GM20431 (cell line): ENCODE measurements around the gene CCDC127.
"Not testable (repeated sequence)": the region's sequence is repeated elsewhere in the genome, so short reads cannot be mapped to it uniquely, and the experiment has no call there.

Source experiments
- in situ Hi-C: fragments of 300-500 bp; cut with MseI, MboI; formaldehyde crosslinking; loops from one replicate; pipeline ENCODE4 v1.15.0; 2020; ENCODE audit warnings: low sequenced_read_pairs; ENCODE audit not compliant: unreplicated experiment

The CCDC127 gene

GRCh38 chr5:235527-235926 lies 17.6 kb upstream of the CCDC127 start:
- in situ Hi-C loops, result not testable (repeated sequence)

GRCh38 chr5:234450-234849 lies 16.5 kb upstream of the CCDC127 start:
- in situ Hi-C loops, result no loop called here

GRCh38 chr5:233426-233825 lies 15.5 kb upstream of the CCDC127 start:
- in situ Hi-C loops, result not testable (repeated sequence)

- in situ Hi-C loops, result no loop called here
Observed at GRCh38 chr5:231661-232060, 13.7 kb upstream of the CCDC127 start.

- in situ Hi-C loops, result no loop called here
Observed at GRCh38 chr5:230711-231110, 12.8 kb upstream of the CCDC127 start.

GRCh38 chr5:228886-229285 lies 10.9 kb upstream of the CCDC127 start:
- in situ Hi-C loops, result no loop called here

- in situ Hi-C loops, result not testable (repeated sequence)
Observed at GRCh38 chr5:227375-227774, 9.4 kb upstream of the CCDC127 start.

GRCh38 chr5:225334-225733 lies 7.4 kb upstream of the CCDC127 start:
- in situ Hi-C loops, result no loop called here

- in situ Hi-C loops, result no loop called here
Observed at GRCh38 chr5:223791-224190, 5.8 kb upstream of the CCDC127 start.

GRCh38 chr5:222951-223715 lies 5.2 kb upstream of the CCDC127 start:
- in situ Hi-C loops, result not testable (repeated sequence)

- in situ Hi-C loops, result no loop called here
Observed at GRCh38 chr5:219991-220390, 2.0 kb upstream of the CCDC127 start.

- in situ Hi-C loops, result no loop called here
Observed at GRCh38 chr5:219460-219863, 1.5 kb upstream of the CCDC127 start.

GRCh38 chr5:218457-219291 lies 721 bp upstream of the CCDC127 start:
- in situ Hi-C loops, result no loop called here

GRCh38 chr5:216076-216475 lies 1.9 kb downstream of the CCDC127 start:
- in situ Hi-C loops, result not testable (repeated sequence)

GRCh38 chr5:215256-215655 lies 2.7 kb downstream of the CCDC127 start:
- in situ Hi-C loops, result not testable (repeated sequence)

- in situ Hi-C loops, result no loop called here
Observed at GRCh38 chr5:213803-214395, 4.1 kb downstream of the CCDC127 start.

- in situ Hi-C loops, result no loop called here
Observed at GRCh38 chr5:208449-209114, 9.4 kb downstream of the CCDC127 start.

- in situ Hi-C loops, result no loop called here
Observed at GRCh38 chr5:207599-207998, 10.4 kb downstream of the CCDC127 start.

- in situ Hi-C loops, result no loop called here
Observed at GRCh38 chr5:206927-207536, 10.9 kb downstream of the CCDC127 start.

- in situ Hi-C loops, result no loop called here
Observed at GRCh38 chr5:206406-206805, 11.5 kb downstream of the CCDC127 start.
